Vagina (tissue), 2 donors: ENCODE data around the gene ZZZ3.

Source experiments
- POLR2A ChIP-seq, 2 donors: fragments of 450-650 bp; IDR thresholded peaks; one replicate each; pipeline ENCODE4 v1.6.1; 2017; ENCODE audit warnings: antibody characterized with exemption in 2 of 2, mild to moderate bottlenecking in 2 of 2, moderate library complexity in 2 of 2
- POLR2AphosphoS5 ChIP-seq, 2 donors: sonication (generic); formaldehyde crosslinking; IDR thresholded peaks; one replicate each; pipeline ENCODE4 v1.9.0; 2017; ENCODE audit warnings: antibody characterized with exemption in 2 of 2, mild to moderate bottlenecking in 2 of 2, low read depth in 1 of 2; ENCODE audit not compliant: insufficient read depth in 1 of 2
- TF ChIP-seq, protein P1 (sequence below), 3 experiments: fragments of 450-650 bp in 2 of 3; fragments of 200-600 bp in 1 of 3; sonication (generic) in 1 of 3; IDR thresholded peaks; one replicate each; pipeline ENCODE4 v1.5.1; 2017 to 2019; ENCODE audit warnings: antibody characterized with exemption in 3 of 3, mild to moderate bottlenecking in 2 of 3, moderate library complexity in 2 of 3

DNA sequence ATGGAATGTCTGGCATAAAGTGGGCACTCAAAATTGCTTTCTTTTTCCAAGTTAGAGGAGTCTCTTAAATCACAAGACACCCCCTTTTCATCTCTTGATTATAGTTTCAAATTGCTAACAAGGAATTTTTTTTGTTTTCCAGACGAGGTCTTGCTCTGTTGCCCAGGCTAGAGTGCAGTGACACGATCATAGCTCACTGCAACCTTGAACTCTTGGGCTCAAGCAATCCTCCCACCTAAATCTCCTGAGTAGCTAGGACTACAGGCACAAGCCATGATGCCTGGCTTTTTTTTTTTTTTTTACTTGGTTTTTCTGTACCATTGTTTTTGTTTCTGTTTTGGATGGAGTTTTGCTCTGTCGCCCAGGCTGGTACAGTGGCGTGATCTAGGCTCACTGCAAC lies 20.8 kb downstream of the ZZZ3 start:
- TF ChIP-seq, protein P1, sequence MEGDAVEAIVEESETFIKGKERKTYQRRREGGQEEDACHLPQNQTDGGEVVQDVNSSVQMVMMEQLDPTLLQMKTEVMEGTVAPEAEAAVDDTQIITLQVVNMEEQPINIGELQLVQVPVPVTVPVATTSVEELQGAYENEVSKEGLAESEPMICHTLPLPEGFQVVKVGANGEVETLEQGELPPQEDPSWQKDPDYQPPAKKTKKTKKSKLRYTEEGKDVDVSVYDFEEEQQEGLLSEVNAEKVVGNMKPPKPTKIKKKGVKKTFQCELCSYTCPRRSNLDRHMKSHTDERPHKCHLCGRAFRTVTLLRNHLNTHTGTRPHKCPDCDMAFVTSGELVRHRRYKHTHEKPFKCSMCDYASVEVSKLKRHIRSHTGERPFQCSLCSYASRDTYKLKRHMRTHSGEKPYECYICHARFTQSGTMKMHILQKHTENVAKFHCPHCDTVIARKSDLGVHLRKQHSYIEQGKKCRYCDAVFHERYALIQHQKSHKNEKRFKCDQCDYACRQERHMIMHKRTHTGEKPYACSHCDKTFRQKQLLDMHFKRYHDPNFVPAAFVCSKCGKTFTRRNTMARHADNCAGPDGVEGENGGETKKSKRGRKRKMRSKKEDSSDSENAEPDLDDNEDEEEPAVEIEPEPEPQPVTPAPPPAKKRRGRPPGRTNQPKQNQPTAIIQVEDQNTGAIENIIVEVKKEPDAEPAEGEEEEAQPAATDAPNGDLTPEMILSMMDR (IDR thresholded peaks at IDR 0.05): no peak
- TF ChIP-seq POLR2A (IDR thresholded peaks at IDR 0.05) (no peak), POLR2AphosphoS5 (IDR thresholded peaks at IDR 0.05; ENCODE audit: insufficient read depth in 1 of 2, low read depth in 1 of 2) (no peak)
